Upper lobe of right lung (tissue), 1 donor: ENCODE data around the gene METTL9. TPM values are rescaled to one million over a fixed set of nuclear protein-coding genes. Genes with fewer than 3 reads are reported as not detected.
"Not testable (repeated sequence)": the region's sequence is repeated elsewhere in the genome, so short reads cannot be mapped to it uniquely, and the experiment has no call there.

ENCODE experiments used
- ATAC-seq: fragments of 200-7000 bp; cut with Tn5 transposase; one replicate; pipeline ENCODE4 v1.9.1; 2020; ENCODE audit warnings: mild to moderate bottlenecking, moderate library complexity
- DNase-seq: peaks from one replicate; pipeline ENCODE4 v3.0.0-alpha.2; 2020
- H3K27ac ChIP-seq: fragments of 200-600 bp; one replicate; pipeline ENCODE4 v1.8.0; 2022
- H3K27me3 ChIP-seq: fragments of 200-600 bp; one replicate; pipeline ENCODE4 v1.8.0; 2022; ENCODE audit warnings: mild to moderate bottlenecking
- H3K36me3 ChIP-seq: fragments of 200-600 bp; one replicate; pipeline ENCODE4 v1.8.0; 2022
- H3K4me1 ChIP-seq: fragments of 200-600 bp; one replicate; pipeline ENCODE4 v1.8.0; 2022
- H3K4me3 ChIP-seq: fragments of 200-600 bp; one replicate; pipeline ENCODE4 v1.8.0; 2022; ENCODE audit warnings: mild to moderate bottlenecking
- H3K9me3 ChIP-seq: fragments of 200-600 bp; one replicate; pipeline ENCODE4 v1.8.0; 2022
- CTCF ChIP-seq: fragments of 200-600 bp; IDR thresholded peaks from one replicate; pipeline ENCODE4 v1.8.0; 2022; ENCODE audit warnings: antibody characterized with exemption
- intact Hi-C: fragments of 100-400 bp; cut with DNase I; formaldehyde crosslinking; loops from one replicate; pipeline ENCODE4 v1.11.0; 2022
- total RNA-seq: library from RNA; stranded (reverse); fragmentation: NEBNext Ultra II Directional; extraction: Animal tissue kit (Norgen Biotek cat#: 25700); gene quantifications from one replicate; pipeline ENCODE4 v1.2.1, GENCODE V29; 2021
- donor health status: DM: no; HTN: yes; CAD: no; lungs with severe emphysema.

Gene METTL9
- total RNA-seq, 1 donor from 2014 or later = 84.0 TPM

GRCh38 chr16:21646721-21647561 lies 47.6 kb downstream of the METTL9 start:
- peak; percentile 50 for ATAC-seq
- Histone ChIP-seq H3K9me3 (no peaks in the 10 kb centered on the region), H3K4me3 (no peak overlapping the region), H3K4me1 (peaks cover 37% of the 10 kb centered on the region), H3K27ac (peak overlapping the region; percentile 67), H3K36me3 (peaks cover 8% of the 10 kb centered on the region), H3K27me3 (no peaks in the 10 kb centered on the region)
- TF ChIP-seq CTCF = no peak
- intact Hi-C loops = no loop called here
- DNase-seq = no peak

- Histone ChIP-seq H3K27ac (peak overlapping the region; percentile 20), H3K27me3 (no peaks in the 10 kb centered on the region), H3K4me1 (peaks cover 37% of the 10 kb centered on the region), H3K9me3 (no peaks in the 10 kb centered on the region), H3K36me3 (peaks cover 8% of the 10 kb centered on the region), H3K4me3 (no peak overlapping the region)
- DNase-seq (no peak), ATAC-seq (no peak)
- no peak for TF ChIP-seq CTCF
- intact Hi-C loops = no loop called here
These were observed 48.3 kb downstream of the METTL9 start for GRCh38 chr16:21647562-21648164.

- Histone ChIP-seq H3K4me1 (peaks cover 37% of the 10 kb centered on the region), H3K4me3 (peak overlapping the region; percentile 27)
- H3K27ac ChIP-seq, H3K9me3 ChIP-seq, DNase-seq, H3K27me3 ChIP-seq, H3K36me3 ChIP-seq, intact Hi-C loops, ATAC-seq: not testable (repeated sequence)
These were observed 50.5 kb downstream of the METTL9 start for GRCh38 chr16:21649826-21650406.

GRCh38 chr16:21650521-21650920 lies 51.1 kb downstream of the METTL9 start:
- DNase-seq = no peak
- peaks cover 37% of the 10 kb centered on the region for H3K4me1 ChIP-seq
- peak overlapping the region; percentile 28 for H3K4me3 ChIP-seq
- ATAC-seq = peak; percentile 56
- H3K27ac ChIP-seq = no peak overlapping the region
- no peaks in the 10 kb centered on the region for H3K9me3 ChIP-seq
- H3K36me3 ChIP-seq = peaks cover 12% of the 10 kb centered on the region
- no peak for TF ChIP-seq CTCF
- intact Hi-C loops = no loop called here
- no peaks in the 10 kb centered on the region for H3K27me3 ChIP-seq

- Histone ChIP-seq H3K27ac (peak overlapping the region; percentile 72), H3K9me3 (no peaks in the 10 kb centered on the region), H3K27me3 (no peaks in the 10 kb centered on the region), H3K36me3 (peaks cover 19% of the 10 kb centered on the region), H3K4me3 (peak overlapping the region; percentile 28), H3K4me1 (peaks cover 28% of the 10 kb centered on the region)
- no peak for DNase-seq
- no peak for ATAC-seq
- no peak for TF ChIP-seq CTCF
- intact Hi-C loops = no loop called here
These were observed 52.1 kb downstream of the METTL9 start for GRCh38 chr16:21651515-21651914.

- Histone ChIP-seq H3K4me1 (peaks cover 29% of the 10 kb centered on the region), H3K9me3 (no peaks in the 10 kb centered on the region), H3K27me3 (no peaks in the 10 kb centered on the region), H3K4me3 (peak within 1 kb of the TSS; percentile 28), H3K27ac (peak within 1 kb of the TSS; percentile 72), H3K36me3 (peaks cover 12% of the 10 kb centered on the region)
- intact Hi-C loops = no loop called here
- no peak for DNase-seq
- ATAC-seq = peak; percentile 57
- no peak for TF ChIP-seq CTCF
These were observed 53.1 kb downstream of the METTL9 start, which contains the start of gene IGSF6 for GRCh38 chr16:21652453-21652852. Gene IGSF6, minus strand, starts transcription at chr16:21652608. Its CDS starts 10 bp downstream, at chr16:21652598.
